Trophoblast cell (in vitro differentiated cells and primary cell): Measurements from ENCODE around the gene LIPA.

ENCODE experiments used
- DNase-seq, 2 donors: peaks; one replicate each; pipeline ENCODE4 v3.0.0-alpha.2; 2016
- H2AFZ ChIP-seq: 2 replicates; pipeline ENCODE4 v1.6.1; 2013; ENCODE audit warnings: low read length, moderate library complexity, mild to moderate bottlenecking; ENCODE audit not compliant: insufficient read depth, poor library complexity
- H2AK5ac ChIP-seq: 2 replicates; pipeline ENCODE4 v1.6.1; 2013; ENCODE audit warnings: mild to moderate bottlenecking, low read length
- H2BK120ac ChIP-seq: 2 replicates; pipeline ENCODE4 v1.6.1; 2013; ENCODE audit warnings: low read length, mild to moderate bottlenecking, moderate library complexity; ENCODE audit not compliant: insufficient read depth, poor library complexity
- H2BK12ac ChIP-seq: 2 replicates; pipeline ENCODE4 v1.6.1; 2013; ENCODE audit warnings: mild to moderate bottlenecking, low read length, moderate library complexity
- H2BK5ac ChIP-seq: 2 replicates; pipeline ENCODE4 v1.6.1; 2013; ENCODE audit warnings: low read length, low read depth, moderate library complexity, mild to moderate bottlenecking; ENCODE audit not compliant: poor library complexity
- H3K14ac ChIP-seq: 2 replicates; pipeline ENCODE4 v1.6.1; 2013; ENCODE audit warnings: mild to moderate bottlenecking, low read length
- H3K18ac ChIP-seq: 2 replicates; pipeline ENCODE4 v1.6.1; 2013; ENCODE audit warnings: mild to moderate bottlenecking, low read length
- H3K23ac ChIP-seq: 2 replicates; pipeline ENCODE4 v1.6.1; 2013; ENCODE audit warnings: low read length
- H3K27ac ChIP-seq: 2 replicates; pipeline ENCODE4 v1.5.1; 2013; ENCODE audit warnings: low read depth, mild to moderate bottlenecking, inconsistent platforms, low read length, moderate library complexity
- H3K27me3 ChIP-seq: 2 replicates; pipeline ENCODE4 v1.6.1; 2013; ENCODE audit warnings: inconsistent platforms, mild to moderate bottlenecking, low read length, moderate library complexity; ENCODE audit not compliant: insufficient read depth
- H3K36me3 ChIP-seq, 2 experiments: 1 replicate in 1 of 2; 2 replicates in 1 of 2; pipeline ENCODE4 v1.6.1; 2013; ENCODE audit warnings: low read length in 2 of 2, mild to moderate bottlenecking in 2 of 2, moderate library complexity in 1 of 2; ENCODE audit not compliant: insufficient read depth in 2 of 2, control insufficient read depth in 1 of 2
- H3K4ac ChIP-seq: 2 replicates; pipeline ENCODE4 v1.6.1; 2013; ENCODE audit warnings: low read depth, mild to moderate bottlenecking, low read length, moderate library complexity
- H3K4me1 ChIP-seq, 2 experiments: 1 replicate in 1 of 2; 2 replicates in 1 of 2; pipeline ENCODE4 v1.6.1; 2013; ENCODE audit warnings: low read length in 2 of 2, mild to moderate bottlenecking in 2 of 2, moderate library complexity in 1 of 2; ENCODE audit not compliant: insufficient read depth in 2 of 2, control insufficient read depth in 1 of 2
- H3K4me2 ChIP-seq: 2 replicates; pipeline ENCODE4 v1.6.1; 2013; ENCODE audit warnings: inconsistent platforms, mild to moderate bottlenecking, low read length, moderate library complexity
- H3K4me3 ChIP-seq: 2 replicates; pipeline ENCODE4 v1.5.1; 2013; ENCODE audit warnings: mild to moderate bottlenecking, low read depth, low read length, inconsistent platforms
- H3K79me1 ChIP-seq: one replicate; pipeline ENCODE4 v1.6.1; 2013; ENCODE audit warnings: low read length
- H3K79me2 ChIP-seq: 2 replicates; pipeline ENCODE4 v1.6.1; 2013; ENCODE audit warnings: low read length, mild to moderate bottlenecking; ENCODE audit not compliant: control insufficient read depth, insufficient read depth, poor library complexity
- H3K9ac ChIP-seq: 2 replicates; pipeline ENCODE4 v1.6.1; 2013; ENCODE audit warnings: mild to moderate bottlenecking, low read length
- H3K9me3 ChIP-seq: 2 replicates; pipeline ENCODE4 v1.6.1; 2013; ENCODE audit warnings: low read depth, mild to moderate bottlenecking, control low read depth, inconsistent platforms, low read length; ENCODE audit not compliant: insufficient read depth
- H4K12ac ChIP-seq: 2 replicates; pipeline ENCODE4 v1.6.1; 2013; ENCODE audit warnings: low read depth, mild to moderate bottlenecking, low read length, moderate library complexity
- H4K8ac ChIP-seq: 2 replicates; pipeline ENCODE4 v1.6.1; 2013; ENCODE audit warnings: low read depth, mild to moderate bottlenecking, low read length, moderate library complexity
- H4K91ac ChIP-seq: one replicate; pipeline ENCODE4 v1.6.1; 2013; ENCODE audit warnings: low read depth, mild to moderate bottlenecking, low read length, moderate library complexity
- WGBS: extraction: QIAGEN DNeasy Blood & Tissue Kit; methylation state at CpG from one replicate; pipeline ENCODE4 v1.1.7; 2013; ENCODE audit warnings: missing lambda C conversion rate; ENCODE audit not compliant: insufficient read length, insufficient coverage; ENCODE audit errors: extremely low coverage; 5-methylcytosine and 5-hydroxymethylcytosine counted together

Gene LIPA

DNA sequence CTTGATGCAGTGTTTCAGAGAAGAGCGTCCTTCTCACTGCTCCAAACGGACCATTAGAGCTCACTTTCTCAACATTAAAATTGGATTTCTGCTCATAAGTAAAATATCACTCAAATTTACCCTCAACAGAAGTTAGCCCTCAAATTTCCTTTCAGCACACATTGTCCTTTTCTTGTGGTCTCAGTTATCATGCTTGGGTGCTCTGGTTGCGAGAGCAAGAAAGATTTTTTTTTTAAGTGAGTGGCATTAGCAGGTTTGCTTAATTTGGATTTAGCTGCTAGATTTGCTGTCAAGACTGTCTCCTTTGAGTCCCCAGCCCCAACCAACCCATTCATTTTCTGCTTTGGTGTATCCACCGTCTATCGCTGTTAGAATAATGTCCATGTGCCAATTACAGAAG, 41.9 kb downstream of the LIPA start:
- no CpG with 5 or more reads among the region's 5 CpGs for WGBS
- no peak for DNase-seq

DNA sequence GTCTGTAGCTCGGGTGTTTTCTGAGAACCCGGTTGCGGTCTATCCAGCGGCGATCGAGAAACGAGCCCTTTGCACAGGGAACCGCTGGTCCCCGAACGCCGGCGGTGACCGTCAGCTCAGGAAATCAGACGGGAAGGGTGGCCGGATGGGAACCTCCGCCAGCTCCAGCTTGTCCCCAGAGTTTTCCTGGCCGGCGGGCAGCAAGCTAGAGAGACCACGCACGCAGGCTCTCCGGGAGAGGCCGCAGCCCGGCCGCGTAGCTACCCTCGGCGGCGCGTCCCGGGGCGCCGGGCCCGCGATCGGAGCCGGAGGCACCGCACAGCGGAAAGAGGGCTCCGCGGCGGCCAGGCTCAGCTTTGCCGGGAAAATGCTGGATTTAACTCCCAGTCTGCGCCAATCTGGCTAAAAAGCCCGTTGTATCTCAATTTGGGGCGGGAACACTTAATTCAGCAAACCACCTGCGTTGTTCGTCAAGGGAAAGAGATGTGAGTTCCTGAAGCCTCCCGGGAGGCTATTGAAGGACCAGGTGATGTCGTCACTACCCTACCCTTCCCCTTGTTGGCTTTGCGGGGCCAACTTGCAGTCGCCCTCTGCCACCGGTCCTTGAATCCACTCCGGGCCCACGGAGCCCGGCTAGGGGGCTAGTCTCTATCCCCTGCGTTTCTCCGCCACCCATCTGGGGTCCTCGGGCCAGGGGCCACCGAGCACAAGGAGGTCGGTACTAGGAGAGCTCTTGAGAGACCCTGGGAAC, 43.6 kb downstream of the LIPA start:
- peak overlapping the region; percentile 39 for H2AFZ ChIP-seq
- no peak overlapping the region for H4K91ac ChIP-seq
- peaks cover 30% of the 10 kb centered on the region for H3K27me3 ChIP-seq
- H4K12ac ChIP-seq = no peak overlapping the region
- H3K9ac ChIP-seq = no peak overlapping the region
- WGBS = no CpG with 5 or more reads among the region's 60 CpGs
- no peaks in the 10 kb centered on the region for H3K79me1 ChIP-seq
- DNase-seq = no peak
- H3K36me3 ChIP-seq = no peaks in the 10 kb centered on the region
- H3K27ac ChIP-seq = no peak overlapping the region
- no peak overlapping the region for H3K4me3 ChIP-seq
- no peak overlapping the region for H2BK120ac ChIP-seq
- no peak overlapping the region for H3K14ac ChIP-seq
- no peak overlapping the region for H4K8ac ChIP-seq
- no peak overlapping the region for H2AK5ac ChIP-seq
- H3K79me2 ChIP-seq = no peaks in the 10 kb centered on the region
- H3K4ac ChIP-seq = no peak overlapping the region
- H2BK5ac ChIP-seq = no peak overlapping the region
- no peak overlapping the region for H3K18ac ChIP-seq
- no peak overlapping the region for H2BK12ac ChIP-seq
- H3K4me2 ChIP-seq = peak overlapping the region; percentile 63
- peaks cover 4% of the 10 kb centered on the region for H3K9me3 ChIP-seq
- H3K4me1 ChIP-seq = peaks cover 6 to 7% of the 10 kb centered on the region in 2 experiments
- H3K23ac ChIP-seq = no peak overlapping the region

More for the DNA sequence above, 41.9 kb downstream of the LIPA start:
- no peak overlapping the region for H3K4me2 ChIP-seq
- no peak overlapping the region for H2BK120ac ChIP-seq
- no peak overlapping the region for H2BK5ac ChIP-seq
- H3K79me2 ChIP-seq = no peaks in the 10 kb centered on the region
- peaks cover 29% of the 10 kb centered on the region for H3K27me3 ChIP-seq
- no peak overlapping the region for H2AFZ ChIP-seq
- no peak overlapping the region for H3K18ac ChIP-seq
- no peak overlapping the region for H4K8ac ChIP-seq
- peaks cover 6 to 7% of the 10 kb centered on the region in 2 experiments for H3K4me1 ChIP-seq
- no peak overlapping the region for H3K4ac ChIP-seq
- H2AK5ac ChIP-seq = no peak overlapping the region
- H2BK12ac ChIP-seq = no peak overlapping the region
- H3K23ac ChIP-seq = no peak overlapping the region
- H4K12ac ChIP-seq = no peak overlapping the region
- H3K9ac ChIP-seq = no peak overlapping the region
- no peak overlapping the region for H3K14ac ChIP-seq
- no peak overlapping the region for H4K91ac ChIP-seq
- H3K36me3 ChIP-seq = peaks cover 0 to under 1% of the 10 kb centered on the region in 2 experiments
- H3K9me3 ChIP-seq = peaks cover 4% of the 10 kb centered on the region
- H3K4me3 ChIP-seq = no peak overlapping the region
- H3K79me1 ChIP-seq = no peaks in the 10 kb centered on the region
- H3K27ac ChIP-seq = no peak overlapping the region

- Histone ChIP-seq H2AK5ac (no peak within 1 kb of the TSS), H3K4me1 (peaks cover 6 to 7% of the 10 kb centered on the region in 2 experiments)
- no CpG with 5 or more reads among the region's 28 CpGs for WGBS
Measured at GRCh38 chr10:89207181-89207800, 44.3 kb downstream of the LIPA start, which contains the start of gene CH25H. Gene CH25H (minus strand): TSS chr10:89207317. CDS start chr10:89207292, 25 bp downstream.

GRCh38 chr10:89206402-89207180, 45.0 kb downstream of the LIPA start:
- Histone ChIP-seq H4K12ac (no peak overlapping the region), H3K9me3 (peaks cover 4% of the 10 kb centered on the region), H2AK5ac (no peak overlapping the region), H2BK12ac (no peak overlapping the region), H3K27ac (no peak overlapping the region), H3K79me1 (no peaks in the 10 kb centered on the region), H3K4me3 (peak overlapping the region; percentile 10), H3K36me3 (no peaks in the 10 kb centered on the region), H2AFZ (no peak overlapping the region), H3K14ac (no peak overlapping the region), H3K4ac (no peak overlapping the region), H3K79me2 (no peaks in the 10 kb centered on the region), H3K27me3 (peaks cover 30% of the 10 kb centered on the region), H3K4me1 (peaks cover 6 to 7% of the 10 kb centered on the region in 2 experiments), H2BK120ac (no peak overlapping the region), H3K9ac (no peak overlapping the region), H4K91ac (no peak overlapping the region), H2BK5ac (no peak overlapping the region), H3K4me2 (peak overlapping the region; percentile 63), H3K18ac (no peak overlapping the region), H3K23ac (no peak overlapping the region), H4K8ac (no peak overlapping the region)
- WGBS = no CpG with 5 or more reads among the region's 42 CpGs
- peak; percentile 56 to 67 for DNase-seq

More at GRCh38 chr10:89207181-89207800, 44.3 kb downstream of the LIPA start, which contains the start of gene CH25H:
- peak within 1 kb of the TSS; percentile 39 for H2AFZ ChIP-seq
- H2BK120ac ChIP-seq = no peak within 1 kb of the TSS
- H4K91ac ChIP-seq = no peak within 1 kb of the TSS
- H4K12ac ChIP-seq = no peak within 1 kb of the TSS
- peak within 1 kb of the TSS; percentile 63 for H3K4me2 ChIP-seq
- H3K36me3 ChIP-seq = no peaks in the 10 kb centered on the region
- H3K9ac ChIP-seq = no peak within 1 kb of the TSS
- no peak within 1 kb of the TSS for H3K4ac ChIP-seq
- H3K27ac ChIP-seq = no peak within 1 kb of the TSS
- H3K79me2 ChIP-seq = no peaks in the 10 kb centered on the region
- no peak within 1 kb of the TSS for H3K14ac ChIP-seq
- no peak within 1 kb of the TSS for H3K23ac ChIP-seq
- no peak within 1 kb of the TSS for H2BK5ac ChIP-seq
- H4K8ac ChIP-seq = no peak within 1 kb of the TSS
- peaks cover 4% of the 10 kb centered on the region for H3K9me3 ChIP-seq
- peak within 1 kb of the TSS; percentile 10 for H3K4me3 ChIP-seq
- no peak within 1 kb of the TSS for H3K18ac ChIP-seq
- DNase-seq = peak; percentile 62 to 66
- H3K27me3 ChIP-seq = peaks cover 30% of the 10 kb centered on the region
- H2BK12ac ChIP-seq = no peak within 1 kb of the TSS
- no peaks in the 10 kb centered on the region for H3K79me1 ChIP-seq
